ENCODE data around the gene BOC. TPM values are rescaled to one million over a fixed set of nuclear protein-coding genes. Genes with fewer than 3 reads are reported as not detected.

The BOC gene
- total and polyA plus RNA-seq, 2 donors (not counting 3 experiments of a cell fraction or from before 2014, with no cell fraction given), result 0.07 TPM; not detected in 1

DNA sequence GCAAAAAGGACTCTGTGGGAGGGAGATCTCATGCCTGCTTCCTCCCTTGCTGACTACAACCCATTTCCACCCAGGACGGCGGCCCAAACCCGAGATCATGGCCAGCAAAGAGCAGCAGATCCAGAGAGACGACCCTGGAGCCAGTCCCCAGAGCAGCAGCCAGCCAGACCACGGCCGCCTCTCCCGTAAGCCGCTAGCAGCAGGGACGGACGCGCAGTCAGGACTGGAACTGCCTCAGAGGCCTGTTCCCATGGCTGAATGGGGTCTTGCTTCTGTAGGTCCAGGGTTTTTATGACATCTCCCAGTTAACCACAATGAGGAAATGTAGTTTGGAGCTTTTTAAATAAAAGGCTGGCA lies 67.2 kb downstream of the BOC start:
- POLR2A ChIA-PET, result no interaction called here
- dilution Hi-C loops (cut with MboI; ENCODE audit: extremely low pct_ligation_motif_present, low sequenced_read_pairs) (no loop called here), intact Hi-C loops (cut with micrococcal nuclease) (no loop called here)
- Histone ChIP-seq H3K9me1 (replicated peaks; ENCODE audit: control insufficient read depth, extremely low read depth, insufficient read depth, low read length) (no peaks in the 10 kb centered on the region), H3K4me3 (replicated peaks in 1 of 3; ENCODE audit: insufficient read depth in 1 of 3, low read depth in 1 of 3, low read length in 3 of 3) (no peak overlapping the region), H3K79me2 (ENCODE audit: control insufficient read depth, insufficient read depth, low read length) (no peaks in the 10 kb centered on the region), H3K4me2 (ENCODE audit: insufficient read depth, low read length) (no peak overlapping the region), H3K27me3 (ENCODE audit: control insufficient read depth in 2 of 2, insufficient read depth in 2 of 2, low read length in 2 of 2) (peaks cover 0 to 5% of the 10 kb centered on the region in 2 experiments), H4K20me1 (replicated peaks; ENCODE audit: control insufficient read depth, extremely low read depth, insufficient read depth, low read length) (no peaks in the 10 kb centered on the region), H3K27ac (ENCODE audit: insufficient read depth, low read depth, low read length) (no peak overlapping the region), H2AFZ (ENCODE audit: low read depth, low read length) (no peak overlapping the region), H3K9me3 (replicated peaks; ENCODE audit: control insufficient read depth, insufficient read depth, low read length) (no peaks in the 10 kb centered on the region), H3K9ac (replicated peaks; ENCODE audit: extremely low read depth, insufficient read depth, low read length) (no peak overlapping the region), H3K4me1 (ENCODE audit: control insufficient read depth, extremely low read depth, insufficient read depth, low read length) (peaks cover 5% of the 10 kb centered on the region), H3K36me3 (ENCODE audit: control insufficient read depth in 2 of 2, extremely low read depth in 1 of 2, insufficient read depth in 2 of 2, low read length in 2 of 2) (no peaks in the 10 kb centered on the region)
- CTCF ChIA-PET, result interaction anchor here (3.4 kb wide), 1 partner anchor 10 kb away, joined by 26 read pairs; no protein-coding TSS in a partner anchor
- TF ChIP-seq POLR2AphosphoS5 (IDR thresholded peaks at IDR 0.05; ENCODE audit: insufficient read depth, low read depth, low read length) (no peak), MYC (IDR thresholded peaks at IDR 0.05; ENCODE audit: low read depth, low read length) (no peak), EZH2 (IDR thresholded peaks at IDR 0.05; ENCODE audit: borderline replicate concordance, low read depth, low read length, severe bottlenecking) (no peak), GATA2 (IDR thresholded peaks at IDR 0.05; ENCODE audit: insufficient read depth, insufficient read length, low read depth, low read length) (no peak), JUN (IDR thresholded peaks at IDR 0.05; ENCODE audit: borderline replicate concordance, insufficient read depth, insufficient read length, low read depth) (no peak), POLR2A (IDR thresholded peaks at IDR 0.05; ENCODE audit: low read depth, low read length) (no peak), FOS (IDR thresholded peaks at IDR 0.05; ENCODE audit: borderline replicate concordance, insufficient read depth, low read length) (no peak)
- TF ChIP-seq, protein P1, sequence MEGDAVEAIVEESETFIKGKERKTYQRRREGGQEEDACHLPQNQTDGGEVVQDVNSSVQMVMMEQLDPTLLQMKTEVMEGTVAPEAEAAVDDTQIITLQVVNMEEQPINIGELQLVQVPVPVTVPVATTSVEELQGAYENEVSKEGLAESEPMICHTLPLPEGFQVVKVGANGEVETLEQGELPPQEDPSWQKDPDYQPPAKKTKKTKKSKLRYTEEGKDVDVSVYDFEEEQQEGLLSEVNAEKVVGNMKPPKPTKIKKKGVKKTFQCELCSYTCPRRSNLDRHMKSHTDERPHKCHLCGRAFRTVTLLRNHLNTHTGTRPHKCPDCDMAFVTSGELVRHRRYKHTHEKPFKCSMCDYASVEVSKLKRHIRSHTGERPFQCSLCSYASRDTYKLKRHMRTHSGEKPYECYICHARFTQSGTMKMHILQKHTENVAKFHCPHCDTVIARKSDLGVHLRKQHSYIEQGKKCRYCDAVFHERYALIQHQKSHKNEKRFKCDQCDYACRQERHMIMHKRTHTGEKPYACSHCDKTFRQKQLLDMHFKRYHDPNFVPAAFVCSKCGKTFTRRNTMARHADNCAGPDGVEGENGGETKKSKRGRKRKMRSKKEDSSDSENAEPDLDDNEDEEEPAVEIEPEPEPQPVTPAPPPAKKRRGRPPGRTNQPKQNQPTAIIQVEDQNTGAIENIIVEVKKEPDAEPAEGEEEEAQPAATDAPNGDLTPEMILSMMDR (IDR thresholded peaks at IDR 0.05; ENCODE audit: extremely low read depth in 1 of 2, insufficient read depth in 1 of 2, low read depth in 1 of 2, low read length in 2 of 2), result no peak
- TF ChIP-seq, protein P2, sequence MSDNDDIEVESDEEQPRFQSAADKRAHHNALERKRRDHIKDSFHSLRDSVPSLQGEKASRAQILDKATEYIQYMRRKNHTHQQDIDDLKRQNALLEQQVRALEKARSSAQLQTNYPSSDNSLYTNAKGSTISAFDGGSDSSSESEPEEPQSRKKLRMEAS (IDR thresholded peaks at IDR 0.05; ENCODE audit: insufficient read depth, insufficient read length), result no peak
- DNase-seq (ENCODE audit: low read depth, low spot score) (no peak), FAIRE-seq (no peak)
- BruUV-seq (replicated peaks), result no TSS peak

Measured in endothelial cell of umbilical vein (primary cell).